SKM-1 (cell line): ENCODE measurements around the gene AKT1S1.

ENCODE experiments used
- DNase-seq: peaks from one replicate; lab custom pipeline; 2025; ENCODE audit not compliant: unreplicated experiment; lab: John Stamatoyannopoulos, UW

The AKT1S1 gene

DNA sequence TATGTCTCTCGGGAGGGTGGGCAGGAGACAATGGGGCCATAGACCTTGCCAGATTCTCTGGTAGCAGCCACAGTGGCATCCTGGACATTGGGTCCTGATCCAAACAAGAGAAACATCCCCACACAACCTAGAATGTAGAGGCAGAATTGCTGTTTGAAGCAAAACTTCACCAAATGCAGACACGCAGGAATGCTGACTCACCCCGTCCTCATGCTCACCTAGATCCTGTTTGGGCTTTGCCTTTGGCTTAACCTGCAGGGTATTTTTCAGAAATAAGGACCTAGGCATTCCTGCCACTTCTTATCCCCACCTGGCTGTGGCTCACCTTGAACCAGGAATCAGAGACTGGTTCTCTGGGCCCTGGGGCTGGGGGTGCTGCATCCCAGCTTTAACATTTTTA lies 7.6 kb upstream of the AKT1S1 start:
- DNase-seq, result no peak

DNA sequence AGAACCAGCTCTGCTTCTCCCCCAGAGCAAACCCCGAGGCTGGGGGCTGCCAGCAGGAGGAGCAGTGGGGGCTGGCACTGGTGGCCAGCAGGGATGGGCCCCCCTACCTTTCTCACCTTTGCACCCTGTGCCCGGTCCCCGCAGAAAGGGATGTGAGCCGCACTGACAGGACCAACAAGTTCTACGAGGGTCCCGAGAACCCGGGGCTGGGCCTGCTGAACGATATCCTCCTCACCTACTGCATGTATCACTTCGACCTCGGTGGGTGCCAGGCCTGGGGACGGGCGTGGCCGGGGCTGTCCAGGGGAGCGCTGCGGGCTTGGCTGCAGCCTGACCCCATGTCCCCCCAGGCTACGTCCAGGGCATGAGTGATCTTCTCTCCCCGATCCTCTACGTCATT lies 7.0 kb upstream of the AKT1S1 start:
- no peak for DNase-seq

DNA sequence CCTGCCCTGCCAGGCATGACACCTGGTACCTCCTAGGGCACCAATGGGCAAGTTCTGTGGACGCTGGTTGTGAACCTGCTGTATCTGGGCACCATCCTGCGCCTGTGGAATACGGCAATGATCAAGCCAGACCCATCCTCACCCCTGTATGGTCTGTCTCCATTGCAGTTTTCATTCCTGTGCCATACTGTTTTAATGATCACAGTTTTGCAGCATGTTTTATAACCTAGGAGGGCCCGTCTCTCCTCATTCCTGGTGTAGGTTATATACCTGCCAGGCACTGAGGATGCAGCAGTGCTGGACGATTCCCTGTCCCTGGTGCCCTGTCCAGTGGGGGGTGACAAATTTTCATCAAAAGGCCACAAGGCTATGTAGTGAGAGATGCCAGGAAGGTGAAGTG lies 5.9 kb upstream of the AKT1S1 start:
- no peak for DNase-seq

DNA sequence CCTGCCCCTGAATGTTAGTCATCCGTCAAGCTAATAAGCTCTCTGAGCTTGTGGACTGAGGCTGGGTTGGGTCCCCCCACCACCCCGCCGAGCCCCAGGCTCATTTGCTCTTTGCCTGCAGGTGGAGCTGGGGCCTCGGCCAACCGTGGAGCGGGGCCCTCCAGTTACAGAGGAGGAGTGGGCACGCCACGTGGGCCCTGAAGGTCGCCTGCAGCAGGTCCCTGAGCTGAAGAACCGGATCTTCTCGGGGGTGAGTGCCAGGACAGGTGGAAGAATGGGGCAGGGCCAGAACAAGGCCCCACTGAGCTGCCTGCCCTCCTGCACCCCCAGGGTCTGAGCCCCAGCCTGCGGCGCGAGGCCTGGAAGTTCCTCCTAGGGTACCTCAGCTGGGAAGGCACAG lies 5.5 kb upstream of the AKT1S1 start:
- DNase-seq, result no peak

DNA sequence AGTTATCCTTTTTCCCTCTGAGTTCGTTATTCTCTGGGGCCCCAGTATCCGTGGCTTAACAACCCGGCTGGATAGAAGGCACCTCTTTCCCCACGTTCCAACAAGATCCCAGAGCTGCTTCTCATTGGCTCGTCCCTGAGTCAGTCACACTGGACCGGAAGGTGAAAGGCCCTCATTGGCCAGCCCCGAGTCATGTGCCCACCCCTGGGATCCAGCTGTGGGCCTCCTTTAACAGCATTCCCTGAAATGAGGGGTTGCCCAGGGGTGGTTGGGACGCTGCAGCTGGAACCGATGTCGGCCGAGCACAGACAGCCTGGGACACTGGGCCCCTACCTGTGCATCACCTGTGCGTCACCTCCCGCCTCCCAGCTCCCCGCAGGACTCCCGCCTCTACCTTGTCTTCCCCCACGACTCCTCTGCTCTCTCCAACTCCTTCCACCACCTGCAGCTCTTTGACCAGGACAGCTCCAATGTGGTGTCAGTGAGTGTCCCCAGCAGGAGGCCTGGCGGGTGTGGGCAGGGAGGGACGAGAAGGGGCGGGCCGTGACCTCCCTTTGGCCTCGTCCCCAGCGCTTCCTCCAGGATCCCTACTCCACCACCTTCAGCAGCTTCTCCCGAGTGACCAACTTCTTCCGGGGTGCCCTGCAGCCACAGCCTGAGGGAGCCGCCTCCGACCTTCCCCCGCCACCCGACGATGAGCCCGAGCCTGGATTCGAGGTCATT lies 4.7 kb upstream of the AKT1S1 start:
- no peak for DNase-seq

DNA sequence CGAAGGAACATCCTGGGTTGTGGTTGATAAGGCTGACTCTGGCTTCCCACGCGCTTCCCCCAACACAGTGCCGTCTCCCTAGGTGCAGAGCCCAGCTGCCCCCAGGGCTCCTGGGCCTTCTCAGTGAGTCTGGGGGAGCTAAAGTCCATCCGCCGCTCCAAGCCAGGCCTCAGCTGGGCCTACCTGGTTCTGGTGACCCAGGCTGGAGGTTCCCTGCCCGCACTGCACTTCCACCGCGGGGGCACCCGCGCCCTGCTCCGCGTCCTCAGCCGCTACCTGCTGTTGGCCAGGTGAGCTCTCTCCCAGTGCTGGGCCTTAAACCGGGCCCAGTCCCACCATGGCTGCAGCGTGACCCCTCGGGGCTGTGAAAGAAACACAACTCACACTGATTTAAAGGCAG lies 4.0 kb upstream of the AKT1S1 start:
- DNase-seq, result no peak

DNA sequence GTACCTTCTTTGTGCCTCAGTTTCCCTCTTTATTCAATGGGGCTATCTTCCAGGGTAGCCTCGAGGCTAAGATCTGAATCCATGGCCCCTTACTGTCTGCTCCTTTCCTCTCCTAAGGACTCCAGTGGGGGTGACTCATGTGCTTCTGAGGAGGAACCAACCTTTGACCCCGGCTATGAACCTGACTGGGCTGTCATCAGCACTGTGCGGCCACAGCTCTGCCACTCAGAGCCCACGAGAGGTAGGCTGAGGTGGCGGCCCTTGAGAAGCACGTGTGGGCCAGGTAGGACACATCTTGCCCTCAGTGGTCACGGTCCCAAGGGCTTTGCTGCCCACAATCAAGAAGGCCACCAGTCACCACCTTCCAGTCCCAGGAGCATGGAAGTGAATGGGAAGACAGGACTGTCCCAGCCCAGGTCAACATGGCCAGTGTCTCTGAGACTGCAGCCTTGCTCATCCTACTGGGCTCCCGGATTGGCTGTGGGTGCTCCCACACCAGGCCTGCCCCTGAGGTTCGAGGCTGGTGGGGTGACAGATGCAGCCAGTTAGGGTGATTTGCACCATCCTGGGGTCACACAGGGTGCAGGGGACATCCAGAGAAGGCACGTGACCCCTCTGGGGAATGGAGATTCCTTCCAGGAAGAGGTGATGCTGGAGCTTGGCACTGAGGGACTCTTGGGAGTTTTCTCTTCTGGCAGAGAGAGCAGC lies 3.2 kb upstream of the AKT1S1 start:
- no peak for DNase-seq

DNA sequence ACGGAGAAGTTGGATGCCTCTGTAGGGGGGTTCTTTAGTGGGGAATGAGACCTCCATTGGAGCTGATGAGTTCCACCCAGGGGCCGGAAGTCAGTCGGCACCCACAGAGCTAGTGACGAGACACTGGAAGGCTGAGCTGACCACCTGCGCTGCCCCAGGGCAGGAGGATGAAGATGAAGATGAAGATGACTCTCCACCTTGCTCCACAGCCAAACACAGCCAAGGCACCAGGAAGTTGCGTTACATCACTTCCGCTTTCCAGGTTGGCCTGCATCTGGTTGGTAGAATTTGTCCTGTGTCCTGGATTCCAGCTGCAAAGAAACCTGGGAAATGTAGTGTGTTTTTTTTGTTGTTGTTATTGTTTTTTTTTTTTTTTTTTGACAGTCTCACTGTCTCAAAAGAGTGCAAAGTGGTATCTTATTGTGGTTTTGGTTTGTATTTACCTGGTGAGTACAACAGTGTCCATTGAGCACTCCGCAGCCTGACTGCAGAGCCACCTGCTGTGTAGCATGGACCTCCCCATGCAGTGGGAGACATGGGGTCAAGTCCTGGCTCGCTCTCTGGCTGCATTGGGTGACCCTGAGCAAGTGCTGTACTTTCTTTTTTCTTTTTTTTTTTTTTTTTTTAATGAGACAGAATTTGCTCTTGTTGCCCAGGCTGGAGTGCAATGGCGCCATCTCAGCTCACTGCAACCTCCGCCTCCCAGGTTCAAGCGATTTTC lies 2.2 kb upstream of the AKT1S1 start:
- DNase-seq, result no peak

DNA sequence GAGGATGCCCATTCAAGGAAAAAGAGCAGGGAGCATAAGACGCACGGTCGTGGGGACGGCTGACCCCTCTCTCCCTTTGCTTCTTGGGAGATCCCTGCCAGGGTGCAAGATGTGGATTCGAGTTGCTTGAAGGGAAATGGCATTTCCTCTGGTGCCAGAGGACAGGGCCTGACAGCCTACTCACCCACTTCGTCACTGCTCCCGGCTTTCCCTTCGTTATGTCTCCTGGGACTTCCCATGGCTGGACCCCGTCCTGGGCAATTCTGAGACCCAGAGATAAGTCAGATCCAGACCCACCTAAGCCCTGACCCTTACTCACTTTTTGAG lies 1.6 kb upstream of the AKT1S1 start:
- DNase-seq, result no peak

DNA sequence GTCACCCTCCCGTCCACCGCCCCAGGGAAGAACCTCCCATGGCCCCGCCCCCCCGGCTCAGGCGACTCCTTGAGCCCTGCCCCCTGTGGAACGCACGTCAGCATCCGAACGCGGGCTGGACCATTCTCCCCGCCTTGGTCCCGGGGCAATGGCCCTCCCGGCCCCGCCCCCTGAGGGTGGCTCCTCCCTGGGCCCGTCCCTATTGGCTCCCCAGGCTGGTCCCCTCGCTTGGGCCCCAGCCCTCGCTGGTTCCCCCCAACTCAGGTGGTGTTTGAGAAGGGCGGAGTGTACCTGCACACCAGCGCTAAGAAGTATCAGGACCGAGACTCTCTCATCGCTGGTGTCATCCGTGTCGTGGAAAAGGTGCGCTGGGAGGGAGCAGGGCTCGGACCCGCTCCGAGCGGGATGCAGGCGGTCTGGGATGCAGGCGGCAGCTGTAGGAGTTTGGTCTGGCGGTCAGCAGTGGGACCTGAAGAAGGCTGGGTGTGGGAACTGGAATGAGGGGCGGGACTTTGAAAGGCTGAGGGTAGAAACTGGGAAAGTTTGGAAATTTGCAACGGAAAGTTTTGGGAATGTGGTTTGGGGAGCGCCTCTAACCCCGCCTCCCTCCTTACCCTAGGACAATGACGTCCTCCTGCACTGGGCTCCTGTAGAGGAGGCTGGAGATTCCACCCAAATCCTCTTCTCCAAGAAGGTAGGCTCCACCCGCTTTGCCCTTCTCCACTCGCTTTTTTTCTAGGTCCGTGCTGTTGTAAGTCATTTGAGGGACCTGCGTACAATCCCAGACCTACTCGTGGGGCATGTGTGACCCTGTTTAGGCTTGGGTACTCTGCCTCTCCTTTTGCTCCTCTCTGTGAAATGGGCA lies 956 bp upstream of the AKT1S1 start:
- peak; percentile 38 for DNase-seq

DNA sequence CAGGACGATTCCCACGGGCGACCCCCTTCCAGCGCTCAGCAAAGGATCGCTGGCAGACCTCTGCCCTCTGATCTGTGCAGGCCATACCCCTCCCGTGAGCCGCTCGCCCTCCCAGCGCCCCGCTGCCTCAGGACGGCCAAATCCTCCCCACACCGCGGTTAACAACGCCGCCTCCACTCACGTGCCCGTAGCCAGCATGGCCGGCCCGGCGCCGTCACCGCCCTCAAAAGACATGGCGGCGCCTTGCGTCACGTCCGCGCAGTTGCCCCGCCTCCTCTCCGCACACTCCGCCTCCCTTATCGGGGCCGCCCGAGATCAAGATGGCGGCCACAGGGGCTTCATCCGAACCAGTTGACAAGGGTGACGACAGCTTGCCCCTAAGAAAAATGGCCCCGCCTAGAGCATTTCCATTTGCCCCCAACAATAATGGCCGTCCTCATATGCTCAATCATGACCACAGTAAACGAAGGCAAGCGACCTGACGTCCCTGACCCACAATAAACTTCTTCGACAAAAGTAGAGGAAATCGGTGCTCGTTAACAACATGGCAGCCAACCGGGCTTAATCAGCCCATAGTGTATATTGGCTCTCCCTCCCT lies 634 bp downstream of the AKT1S1 start:
- DNase-seq, result peak; percentile 66

DNA sequence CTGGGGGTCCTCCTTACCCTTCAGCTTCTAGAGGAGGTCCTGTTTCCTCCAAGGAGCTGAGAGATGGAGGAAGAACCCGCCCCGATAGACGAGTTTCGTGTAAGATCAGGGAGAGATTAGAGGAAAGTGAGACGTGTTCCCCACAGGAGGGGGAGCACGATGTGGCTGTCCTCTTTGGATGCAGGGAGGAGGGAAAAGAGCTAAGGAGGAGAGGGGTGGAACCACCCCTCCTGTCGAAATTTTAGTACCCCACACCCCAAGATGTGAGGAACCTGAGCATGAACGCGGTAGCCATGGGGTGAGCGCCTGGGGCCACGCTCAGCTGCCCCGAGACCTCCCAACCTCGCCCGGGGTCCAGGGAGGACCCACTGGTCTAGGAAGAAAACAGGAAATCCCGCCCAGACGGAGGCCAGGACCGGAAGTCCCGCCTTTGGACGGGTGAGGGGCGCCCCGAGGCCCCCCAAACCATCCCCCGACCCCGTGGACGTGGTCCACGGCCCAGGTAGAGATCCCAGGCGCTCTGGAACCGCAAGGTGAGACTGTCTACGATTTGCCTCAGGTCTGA lies 1.2 kb downstream of the AKT1S1 start:
- no peak for DNase-seq

DNA sequence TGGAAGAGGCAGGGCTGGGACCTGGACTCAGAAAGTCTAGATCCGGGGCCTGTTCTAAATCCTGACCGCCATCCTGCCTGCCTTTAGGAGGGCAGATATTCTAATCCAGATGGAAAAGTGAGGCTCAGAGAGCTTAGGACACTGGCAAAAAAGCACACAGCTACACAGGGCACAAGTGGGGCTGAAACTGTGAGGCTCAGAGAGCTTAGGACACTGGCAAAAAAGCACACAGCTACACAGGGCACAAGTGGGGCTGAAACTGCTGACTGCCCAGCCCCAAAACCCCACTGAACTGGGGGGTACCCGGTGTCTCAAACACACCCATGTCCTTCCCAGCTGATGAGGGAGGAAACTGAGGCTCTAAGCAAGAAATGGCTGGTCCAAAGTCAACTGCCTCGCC lies 2.0 kb downstream of the AKT1S1 start:
- no peak for DNase-seq

DNA sequence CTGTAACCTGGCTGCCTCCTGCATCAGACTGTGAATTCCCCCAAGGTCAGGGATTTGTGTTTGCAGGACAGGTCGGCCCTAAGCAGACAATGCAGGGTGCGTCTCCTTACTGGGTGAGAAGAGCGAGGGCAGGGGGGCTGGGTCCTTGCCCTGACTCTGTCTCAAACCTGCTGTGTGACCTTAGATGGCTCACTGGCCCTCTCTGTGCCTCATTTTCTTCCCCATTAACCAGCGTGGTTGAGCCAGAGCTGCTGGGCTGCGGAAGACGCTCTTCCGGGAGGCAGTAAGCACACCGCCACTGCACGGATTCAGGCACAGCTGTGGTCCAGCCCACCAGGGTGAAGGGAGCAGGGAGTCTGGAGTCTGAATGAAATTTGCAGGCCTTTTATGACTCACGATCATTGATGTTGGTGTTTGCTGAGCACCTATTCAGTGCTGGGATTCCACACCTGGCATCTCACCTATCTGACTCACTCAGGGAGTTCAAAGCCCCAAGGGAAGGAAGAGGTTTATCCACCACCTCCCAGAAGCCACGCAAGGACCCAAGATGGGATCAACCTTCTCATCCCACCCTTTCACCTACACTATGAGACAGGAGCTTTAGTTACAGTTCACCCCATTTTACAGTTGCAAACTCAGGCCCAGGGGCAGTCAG lies 2.5 kb downstream of the AKT1S1 start:
- no peak for DNase-seq

DNA sequence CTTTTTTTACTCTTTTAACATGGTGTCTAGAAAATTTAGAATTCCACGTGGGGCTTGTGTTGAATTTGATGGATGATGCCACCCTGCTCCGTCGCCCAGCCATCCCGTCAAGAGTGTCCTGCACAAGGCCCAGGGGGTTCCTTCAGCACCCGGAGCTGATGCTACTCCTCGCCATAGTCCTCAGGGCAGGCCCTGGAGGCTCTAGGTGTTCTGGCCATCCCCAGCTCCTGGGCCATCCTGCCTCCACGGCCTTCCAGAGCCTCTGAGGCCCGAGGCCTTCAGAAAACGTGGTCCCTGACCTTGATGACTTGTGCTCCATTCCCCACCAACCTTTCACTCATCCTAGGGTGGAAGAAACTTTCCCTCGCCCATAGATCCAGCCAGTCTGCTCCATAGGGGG lies 3.3 kb downstream of the AKT1S1 start:
- no peak for DNase-seq

DNA sequence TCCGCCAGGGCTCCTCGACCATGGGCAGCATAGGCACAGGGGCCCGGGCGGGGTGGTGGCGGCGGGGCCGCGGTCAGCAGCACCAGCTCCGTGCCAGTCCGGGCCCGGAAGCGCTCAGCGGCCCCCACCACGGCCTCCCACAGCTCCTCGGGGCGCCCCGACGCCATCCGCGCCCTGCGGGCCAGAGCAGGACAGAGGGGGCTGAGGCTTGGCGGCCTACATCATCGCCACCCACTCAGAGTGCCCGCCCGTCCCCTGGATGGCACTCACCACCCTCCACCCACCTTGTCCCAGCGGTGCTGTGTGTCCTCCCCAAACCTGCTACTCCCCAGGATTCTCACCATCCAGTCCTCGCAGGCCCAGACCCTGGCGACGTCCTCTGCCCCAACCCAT lies 4.0 kb downstream of the AKT1S1 start:
- DNase-seq, result no peak

DNA sequence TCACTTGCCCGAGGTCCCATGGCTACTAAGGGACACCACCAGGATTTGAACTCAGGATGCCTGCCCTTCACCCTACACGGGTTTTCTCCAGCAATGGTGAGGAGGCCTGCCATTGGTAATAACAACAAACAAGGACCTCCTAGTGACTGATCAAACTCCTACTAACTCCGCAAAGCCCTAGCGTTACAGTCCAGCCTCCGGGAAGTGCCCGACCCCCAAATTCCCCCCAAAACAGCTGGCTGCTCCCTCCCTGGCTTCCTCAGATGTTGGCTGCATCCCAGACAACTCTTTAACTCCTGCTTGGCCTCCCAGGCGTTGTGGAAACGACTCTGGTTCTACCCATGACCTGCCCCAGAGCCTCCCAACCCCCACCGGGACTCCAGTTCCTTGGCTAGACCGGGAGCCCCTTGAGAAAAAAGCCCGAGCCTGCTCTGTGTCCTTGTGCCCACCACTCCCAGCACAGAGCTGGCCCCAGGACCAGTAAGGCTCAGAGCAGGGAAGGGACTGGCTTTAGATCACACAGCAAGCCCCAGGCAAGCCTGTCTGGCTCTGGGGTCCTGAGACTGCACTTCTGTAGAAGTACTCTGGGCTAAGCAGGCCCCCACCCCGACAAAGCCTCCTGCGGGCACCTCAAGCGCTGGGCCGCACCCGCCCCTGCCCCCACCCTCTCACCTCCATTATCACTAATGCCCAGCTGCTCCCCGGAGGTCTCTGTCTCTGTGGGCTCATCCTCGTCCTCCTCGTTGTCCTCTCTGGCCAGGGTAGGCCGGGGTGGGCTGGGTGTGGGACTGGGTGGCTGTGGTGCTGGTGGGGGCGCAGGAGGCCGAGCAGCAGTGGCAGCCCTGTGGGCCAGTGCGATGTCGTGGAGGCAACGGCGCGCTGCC lies 4.7 kb downstream of the AKT1S1 start:
- no peak for DNase-seq

DNA sequence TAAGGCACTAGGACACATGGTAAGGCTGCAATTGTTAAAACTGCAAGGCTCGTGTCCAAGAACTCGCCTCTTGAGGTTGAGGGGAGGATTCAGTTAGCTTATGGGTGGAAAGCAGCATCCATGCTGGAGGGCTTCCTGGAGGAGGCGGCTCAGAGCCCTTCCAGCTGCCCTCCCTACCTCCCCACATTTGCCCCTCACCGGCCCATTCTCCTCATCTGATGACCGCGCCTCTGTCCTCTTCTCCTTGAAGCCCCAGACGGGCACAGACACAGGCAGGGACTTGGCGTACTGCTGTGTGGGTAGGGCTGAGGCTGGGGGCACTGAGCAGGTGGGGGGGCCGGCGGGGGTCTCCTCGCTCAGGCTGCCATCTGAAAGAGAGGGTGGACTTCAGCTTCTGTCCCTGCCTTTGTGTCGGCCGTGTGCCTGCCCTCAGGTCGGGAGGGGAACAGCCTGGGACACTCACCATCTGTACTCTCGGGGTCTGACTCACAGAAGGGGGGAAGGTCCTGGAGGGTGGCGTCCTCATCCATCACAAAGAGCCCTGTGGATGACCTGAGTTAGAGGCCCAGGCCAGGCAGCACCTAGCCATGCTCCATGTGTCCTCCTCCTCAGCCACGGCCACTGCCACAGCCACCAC lies 5.7 kb downstream of the AKT1S1 start:
- no peak for DNase-seq
